ENCODE measurements around the gene SUGCT.

Gene SUGCT

GRCh38 chr7:40891232-40891631, 756.4 kb downstream of the SUGCT start:
- DNase-seq = no peak

- DNase-seq = no peak
Observed at GRCh38 chr7:40899151-40899550, 764.3 kb downstream of the SUGCT start.

GRCh38 chr7:40899636-40900507, 765.1 kb downstream of the SUGCT start:
- no peak for DNase-seq

GRCh38 chr7:40903872-40904271, 769.1 kb downstream of the SUGCT start:
- no peak for DNase-seq

- DNase-seq = no peak
Observed at GRCh38 chr7:40907286-40907685, 772.5 kb downstream of the SUGCT start.

GRCh38 chr7:40909346-40909980, 774.7 kb downstream of the SUGCT start:
- no peak for DNase-seq

Measured in NCI-H1694 (cell line).